Activated CD8-positive, alpha-beta memory T cell treated with anti-CD3 and anti-CD28 coated beads, Interleukin-2, amount 10 ng/mL, durations not matched to agents 7 days and 5 days (primary cell): ENCODE measurements around the gene ZNF84. TPM values are rescaled to one million over a fixed set of nuclear protein-coding genes. Genes with fewer than 3 reads are reported as not detected.
A peak's percentile ranks its signal among the peaks of the same experiment; 100 is the strongest.

ENCODE experiments used
- ATAC-seq: fragments of 150-1000 bp; cut with Tn5 transposase; one replicate; pipeline ENCODE4 v1.10.0; 2021; ENCODE audit warnings: moderate library complexity
- CTCF ChIA-PET: fragments of 350-600 bp; sonication (Branson Sonifier 250); formaldehyde crosslinking; loops from one replicate; lab custom pipeline; 2021; ENCODE audit warnings: antibody characterized with exemption; lab: Charles Lee
- DNase-seq: peaks from one replicate; pipeline ENCODE4 v3.0.0-alpha.2; 2020
- H3K27ac Mint-ChIP-seq: one replicate; pipeline ENCODE4 v1.8.0; 2021; ENCODE audit warnings: mild to moderate bottlenecking, mixed read lengths
- H3K27me3 Mint-ChIP-seq: one replicate; pipeline ENCODE4 v1.8.0; 2021; ENCODE audit warnings: mixed read lengths
- H3K36me3 Mint-ChIP-seq: one replicate; pipeline ENCODE4 v1.8.0; 2021; ENCODE audit warnings: mild to moderate bottlenecking, mixed read lengths
- H3K4me1 Mint-ChIP-seq: one replicate; pipeline ENCODE4 v1.8.0; 2021; ENCODE audit warnings: mixed read lengths
- H3K4me3 Mint-ChIP-seq: one replicate; pipeline ENCODE4 v1.8.0; 2021; ENCODE audit warnings: mild to moderate bottlenecking, moderate library complexity, mixed read lengths
- H3K9me3 Mint-ChIP-seq: one replicate; pipeline ENCODE4 v1.8.0; 2022; ENCODE audit warnings: low read depth, mixed read lengths
- total RNA-seq, 2 experiments: library from RNA; stranded (reverse); gene quantifications; one replicate each; pipeline ENCODE4 v1.2.3, GENCODE V29; 2021

ZNF84 gene
- total RNA-seq, 2 experiments from 2014 or later: 22.5 to 23.1 TPM

- CTCF ChIA-PET: interaction anchor here (0.8 to 2.1 kb wide), 4 partner anchors 42 to 101 kb away, joined by 3 to 10 read pairs (median 4); partner anchors contain the start of genes ZNF10, ZNF268 and ZNF891
- H3K27ac Mint-ChIP-seq: no peak overlapping the region
- no peaks in the 10 kb centered on the region for H3K27me3 Mint-ChIP-seq
- peaks cover 34% of the 10 kb centered on the region for H3K9me3 Mint-ChIP-seq
- no peak overlapping the region for H3K4me3 Mint-ChIP-seq
- DNase-seq (peak; percentile 99), ATAC-seq (peak; percentile 81)
- peaks cover 52% of the 10 kb centered on the region for H3K36me3 Mint-ChIP-seq
- peaks cover 10% of the 10 kb centered on the region for H3K4me1 Mint-ChIP-seq
These were observed 42.7 kb downstream of the ZNF84 start for GRCh38 chr12:133080026-133080367.

GRCh38 chr12:133080368-133081158 lies 43.3 kb downstream of the ZNF84 start, which contains the start of gene ZNF140:
ZNF140 (plus strand) TSS chr12:133080923; CDS start chr12:133081321, 398 bp downstream.
- Mint-ChIP-seq H3K27me3 (no peaks in the 10 kb centered on the region), H3K9me3 (peaks cover 32% of the 10 kb centered on the region), H3K27ac (no peak within 1 kb of the TSS), H3K36me3 (peaks cover 56% of the 10 kb centered on the region), H3K4me3 (no peak within 1 kb of the TSS), H3K4me1 (peaks cover 10% of the 10 kb centered on the region)
- DNase-seq: peak; percentile 97
- CTCF ChIA-PET: interaction anchor here (0.8 to 2.1 kb wide), 6 partner anchors 42 to 124 kb away, joined by 3 to 10 read pairs (median 4); partner anchors contain the start of genes ZNF10, ZNF268 and ZNF891
- ATAC-seq: peak; percentile 72

GRCh38 chr12:133081159-133081780 lies 44.0 kb downstream of the ZNF84 start:
- peaks cover 10% of the 10 kb centered on the region for H3K4me1 Mint-ChIP-seq
- peaks cover 36% of the 10 kb centered on the region for H3K9me3 Mint-ChIP-seq
- peak; percentile 42 for DNase-seq
- peaks cover 63% of the 10 kb centered on the region for H3K36me3 Mint-ChIP-seq
- no peak overlapping the region for H3K4me3 Mint-ChIP-seq
- no peaks in the 10 kb centered on the region for H3K27me3 Mint-ChIP-seq
- ATAC-seq: no peak
- CTCF ChIA-PET: interaction anchor here (1.1 to 2.1 kb wide), 3 partner anchors 49 to 124 kb away, joined by 3 to 8 read pairs (median 6); partner anchors contain the start of genes ZNF10, ZNF268 and ZNF891
- no peak overlapping the region for H3K27ac Mint-ChIP-seq

- Mint-ChIP-seq H3K4me3 (no peak overlapping the region), H3K9me3 (peaks cover 35% of the 10 kb centered on the region), H3K36me3 (peaks cover 75% of the 10 kb centered on the region), H3K4me1 (peaks cover 10% of the 10 kb centered on the region), H3K27ac (no peak overlapping the region), H3K27me3 (no peaks in the 10 kb centered on the region)
- DNase-seq (no peak), ATAC-seq (no peak)
- CTCF ChIA-PET: no interaction called here
These were observed 46.0 kb downstream of the ZNF84 start for GRCh38 chr12:133083345-133083744.

GRCh38 chr12:133105620-133106019 lies 68.3 kb downstream of the ZNF84 start:
- Mint-ChIP-seq H3K36me3 (peaks cover 78% of the 10 kb centered on the region), H3K4me1 (no peaks in the 10 kb centered on the region), H3K27ac (no peak overlapping the region), H3K27me3 (no peaks in the 10 kb centered on the region), H3K9me3 (peaks cover 60% of the 10 kb centered on the region), H3K4me3 (no peak overlapping the region)
- CTCF ChIA-PET: no interaction called here
- DNase-seq: no peak
- ATAC-seq: no peak

- Mint-ChIP-seq H3K27ac (no peak overlapping the region), H3K9me3 (peaks cover 58% of the 10 kb centered on the region), H3K4me1 (no peaks in the 10 kb centered on the region), H3K27me3 (no peaks in the 10 kb centered on the region), H3K36me3 (peaks cover 78% of the 10 kb centered on the region), H3K4me3 (no peak overlapping the region)
- no peak for ATAC-seq
- no peak for DNase-seq
- CTCF ChIA-PET: no interaction called here
These were observed 68.9 kb downstream of the ZNF84 start for GRCh38 chr12:133106253-133106652.

GRCh38 chr12:133107121-133107520 lies 69.8 kb downstream of the ZNF84 start:
- ATAC-seq: no peak
- Mint-ChIP-seq H3K9me3 (peaks cover 57% of the 10 kb centered on the region), H3K4me3 (no peak overlapping the region), H3K27me3 (no peaks in the 10 kb centered on the region), H3K4me1 (no peaks in the 10 kb centered on the region), H3K36me3 (peaks cover 74% of the 10 kb centered on the region), H3K27ac (no peak overlapping the region)
- DNase-seq: no peak
- CTCF ChIA-PET: no interaction called here

GRCh38 chr12:133108150-133108549 lies 70.8 kb downstream of the ZNF84 start:
- Mint-ChIP-seq H3K9me3 (peaks cover 55% of the 10 kb centered on the region), H3K27me3 (no peaks in the 10 kb centered on the region)
- CTCF ChIA-PET: no interaction called here

More at GRCh38 chr12:133108150-133108549, 70.8 kb downstream of the ZNF84 start:
- DNase-seq (no peak), ATAC-seq (no peak)
- Mint-ChIP-seq H3K4me1 (no peaks in the 10 kb centered on the region), H3K27ac (no peak overlapping the region), H3K36me3 (peaks cover 72% of the 10 kb centered on the region), H3K4me3 (no peak overlapping the region)

Other genes starting within 250 kb of the ZNF84 start
- 10 to 100 TPM; 60.0 to 60.4 TPM for gene GOLGA3, start 208.6 kb upstream of the ZNF84 start, total RNA-seq
- gene CHFR, start 149.9 kb upstream of the ZNF84 start, total RNA-seq: 10 to 100 TPM; 87.7 to 89.7 TPM
- gene ZNF605, start 81.2 kb upstream of the ZNF84 start, total RNA-seq: 10 to 100 TPM in 1 of 2 experiments, 1 to 10 TPM in 1; 8.9 to 10.0 TPM
- gene ZNF26, start 51.1 kb upstream of the ZNF84 start, total RNA-seq: 10 to 100 TPM; 14.6 to 22.1 TPM
- 10 to 100 TPM; 11.2 to 13.6 TPM for gene ZNF140, start 43.4 kb downstream of the ZNF84 start, total RNA-seq
- gene ZNF891, start 92.8 kb downstream of the ZNF84 start, total RNA-seq: 1 to 10 TPM; 2.0 to 2.3 TPM
- 1 to 10 TPM; 7.7 to 7.9 TPM for gene ZNF10, start 93.1 kb downstream of the ZNF84 start, total RNA-seq
- 10 to 100 TPM; 18.6 to 19.9 TPM for gene ZNF268, start 144.0 kb downstream of the ZNF84 start, total RNA-seq
- gene ANHX, start 198.4 kb downstream of the ZNF84 start, total RNA-seq: not detected